ENCODE results near the gene OR7G2. TPM values are rescaled to one million over a fixed set of nuclear protein-coding genes. Genes with fewer than 3 reads are reported as not detected.
A peak's percentile ranks its signal among the peaks of the same experiment; 100 is the strongest.
"Not testable (repeated sequence)": the region's sequence is repeated elsewhere in the genome, so short reads cannot be mapped to it uniquely, and the experiment has no call there.

The OR7G2 gene
- total RNA-seq, 1 donor from 2014 or later, result not detected

GRCh38 chr19:9126900-9127405 is 19.7 kb upstream of the OR7G2 start, which contains the start of gene OR7G3:
Gene OR7G3 (minus strand): TSS chr19:9126950. CDS start chr19:9126950, 0 bp downstream.
- intact Hi-C loops (cut with micrococcal nuclease), result no loop called here
- H3K4me1 Mint-ChIP-seq, result peaks cover 2% of the 10 kb centered on the region
- no peak within 1 kb of the TSS for H3K4me3 Mint-ChIP-seq
- H3K27me3 Mint-ChIP-seq, result no peaks in the 10 kb centered on the region
- DNase-seq, result no peak
- no peaks in the 10 kb centered on the region for H3K9me3 Mint-ChIP-seq
- no peak within 1 kb of the TSS for H3K27ac Mint-ChIP-seq
- H3K36me3 Mint-ChIP-seq (ENCODE audit: low read depth), result no peaks in the 10 kb centered on the region

GRCh38 chr19:9116547-9116946 is 9.3 kb upstream of the OR7G2 start:
- Mint-ChIP-seq H3K27me3 (no peaks in the 10 kb centered on the region), H3K4me3 (no peak overlapping the region), H3K9me3 (peaks cover 7% of the 10 kb centered on the region), H3K36me3 (ENCODE audit: low read depth) (no peaks in the 10 kb centered on the region), H3K27ac (no peak overlapping the region), H3K4me1 (no peaks in the 10 kb centered on the region)
- intact Hi-C loops (cut with micrococcal nuclease), result no loop called here
- DNase-seq, result no peak

DNA sequence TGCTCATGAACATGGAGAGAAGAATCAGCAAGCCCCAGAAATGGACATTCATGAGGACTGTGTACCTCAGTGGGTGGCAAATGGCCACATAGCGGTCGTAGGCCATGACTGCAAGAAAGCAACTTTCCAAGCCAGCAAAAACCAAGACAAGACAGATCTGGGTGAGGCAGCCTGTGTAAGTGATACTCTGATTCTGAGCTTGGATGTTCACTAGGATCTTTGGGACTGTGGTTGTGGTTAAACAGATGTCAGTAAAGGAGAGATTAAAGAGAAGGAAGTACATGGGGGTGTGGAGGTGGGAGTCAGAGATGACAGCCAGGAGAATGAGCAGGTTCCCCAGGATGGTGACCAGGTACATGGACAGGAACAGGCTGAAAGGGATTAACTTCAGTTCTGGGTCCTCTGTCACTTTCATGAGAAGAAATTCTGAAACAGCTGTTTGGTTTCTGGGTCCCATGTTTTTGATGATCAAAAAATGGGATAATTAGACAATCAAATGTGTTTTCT is 8.1 kb upstream of the OR7G2 start, which contains the start of gene OR7G1:
Gene OR7G1 (minus strand): TSS at position 457 of the 507 bp plus-strand sequence. CDS start 0 bp downstream, at position 457.
- Mint-ChIP-seq H3K36me3 (ENCODE audit: low read depth) (no peaks in the 10 kb centered on the region), H3K27me3 (no peaks in the 10 kb centered on the region), H3K4me1 (no peaks in the 10 kb centered on the region), H3K4me3 (no peak within 1 kb of the TSS), H3K9me3 (peaks cover 5% of the 10 kb centered on the region), H3K27ac (no peak within 1 kb of the TSS)
- intact Hi-C loops (cut with micrococcal nuclease), result no loop called here
- no peak for DNase-seq

GRCh38 chr19:9109959-9110358 is 2.7 kb upstream of the OR7G2 start:
- H3K27ac Mint-ChIP-seq, result no peak overlapping the region
- H3K27me3 Mint-ChIP-seq, result no peaks in the 10 kb centered on the region
- DNase-seq, result no peak
- intact Hi-C loops (cut with micrococcal nuclease), result no loop called here
- no peaks in the 10 kb centered on the region for H3K4me1 Mint-ChIP-seq
- no peaks in the 10 kb centered on the region for H3K36me3 Mint-ChIP-seq (ENCODE audit: low read depth)
- no peak overlapping the region for H3K4me3 Mint-ChIP-seq
- H3K9me3 Mint-ChIP-seq, result peaks cover 5% of the 10 kb centered on the region

- Mint-ChIP-seq H3K36me3 (ENCODE audit: low read depth) (no peaks in the 10 kb centered on the region), H3K27ac (no peak within 1 kb of the TSS), H3K9me3 (no peaks in the 10 kb centered on the region), H3K27me3 (no peaks in the 10 kb centered on the region), H3K4me3 (no peak within 1 kb of the TSS), H3K4me1 (no peaks in the 10 kb centered on the region)
- intact Hi-C loops (cut with micrococcal nuclease), result no loop called here
- DNase-seq, result no peak
Measured at GRCh38 chr19:9086761-9087160, 20.5 kb downstream of the OR7G2 start, which contains the start of gene OR1M1. Gene OR1M1 (plus strand): TSS chr19:9087061. CDS start chr19:9093245, 6,184 bp downstream.

- no peak overlapping the region for H3K27ac Mint-ChIP-seq
- H3K9me3 Mint-ChIP-seq, result no peaks in the 10 kb centered on the region
- intact Hi-C loops (cut with micrococcal nuclease), result no loop called here
- H3K4me1 Mint-ChIP-seq, result peaks cover 2% of the 10 kb centered on the region
- H3K27me3 Mint-ChIP-seq, result no peaks in the 10 kb centered on the region
- no peak for DNase-seq
- no peaks in the 10 kb centered on the region for H3K36me3 Mint-ChIP-seq (ENCODE audit: low read depth)
- H3K4me3 Mint-ChIP-seq, result no peak overlapping the region
Measured at GRCh38 chr19:9078651-9079050, 28.6 kb downstream of the OR7G2 start.

DNA sequence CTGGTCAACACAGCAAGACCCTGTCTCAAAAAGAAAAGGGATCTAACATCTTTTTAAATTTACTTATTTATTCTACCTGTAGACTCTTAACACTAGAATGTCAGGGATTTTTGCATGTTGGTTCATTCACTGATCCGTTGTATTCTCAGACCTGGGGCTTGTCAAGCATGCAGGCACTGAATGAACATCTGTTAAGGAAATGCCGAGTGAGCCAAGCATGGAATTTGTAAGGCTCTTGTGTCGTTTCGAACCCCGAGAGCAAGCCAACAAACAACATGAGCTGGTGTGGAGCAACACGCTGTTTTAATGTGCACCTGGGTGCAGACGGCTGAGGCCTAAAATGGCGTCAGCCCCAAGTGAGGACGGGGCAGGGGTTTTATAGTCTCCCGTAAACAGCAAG is 30.4 kb downstream of the OR7G2 start:
- DNase-seq, result no peak
- Mint-ChIP-seq H3K9me3 (no peaks in the 10 kb centered on the region), H3K27me3 (no peaks in the 10 kb centered on the region), H3K4me1 (peaks cover 2% of the 10 kb centered on the region), H3K36me3 (ENCODE audit: low read depth) (no peaks in the 10 kb centered on the region), H3K27ac (no peak overlapping the region), H3K4me3 (no peak overlapping the region)
- intact Hi-C loops (cut with micrococcal nuclease), result no loop called here

- H3K9me3 Mint-ChIP-seq, result no peaks in the 10 kb centered on the region
- H3K4me3 Mint-ChIP-seq, result no peak overlapping the region
- peaks cover 2% of the 10 kb centered on the region for H3K4me1 Mint-ChIP-seq
Measured at GRCh38 chr19:9075064-9075949, 32.0 kb downstream of the OR7G2 start.

DNA sequence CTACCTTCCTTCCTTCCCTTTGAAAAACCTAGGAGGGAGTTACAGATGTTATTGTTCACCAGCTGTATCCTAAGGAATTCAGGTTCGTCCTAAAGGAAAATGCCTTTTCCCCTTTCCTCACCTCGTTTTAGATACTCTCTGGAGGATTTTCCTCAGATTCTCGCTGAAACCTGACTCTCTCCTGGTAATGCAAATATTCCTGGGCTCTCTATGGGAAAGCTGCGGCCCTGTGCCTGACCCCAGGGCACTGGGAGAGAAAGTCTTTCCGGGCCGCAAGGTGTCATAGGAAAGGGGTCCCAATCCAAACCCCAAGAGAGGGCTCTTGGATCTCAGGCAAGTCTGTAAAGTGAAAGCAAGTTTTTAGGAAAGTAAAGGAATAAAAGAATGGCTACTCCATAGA is 33.5 kb downstream of the OR7G2 start:
- no peaks in the 10 kb centered on the region for H3K36me3 Mint-ChIP-seq (ENCODE audit: low read depth)
- no peak overlapping the region for H3K27ac Mint-ChIP-seq
- DNase-seq, result no peak
- no peaks in the 10 kb centered on the region for H3K9me3 Mint-ChIP-seq
- no peaks in the 10 kb centered on the region for H3K27me3 Mint-ChIP-seq
- no peaks in the 10 kb centered on the region for H3K4me1 Mint-ChIP-seq
- intact Hi-C loops (cut with micrococcal nuclease), result no loop called here
- no peak overlapping the region for H3K4me3 Mint-ChIP-seq

More at GRCh38 chr19:9075064-9075949, 32.0 kb downstream of the OR7G2 start:
- H3K27ac Mint-ChIP-seq, result no peak overlapping the region
- no peaks in the 10 kb centered on the region for H3K36me3 Mint-ChIP-seq (ENCODE audit: low read depth)
- intact Hi-C loops (cut with micrococcal nuclease), result no loop called here
- no peak for DNase-seq
- no peaks in the 10 kb centered on the region for H3K27me3 Mint-ChIP-seq

GRCh38 chr19:9071720-9072119 is 35.6 kb downstream of the OR7G2 start:
- H3K27ac Mint-ChIP-seq; H3K27me3 Mint-ChIP-seq; H3K4me3 Mint-ChIP-seq; H3K36me3 Mint-ChIP-seq (ENCODE audit: low read depth); intact Hi-C loops (cut with micrococcal nuclease); DNase-seq; H3K9me3 Mint-ChIP-seq; H3K4me1 Mint-ChIP-seq: not testable (repeated sequence)

GRCh38 chr19:9070066-9070465 is 37.2 kb downstream of the OR7G2 start:
- Mint-ChIP-seq H3K36me3 (ENCODE audit: low read depth) (no peaks in the 10 kb centered on the region), H3K4me1 (no peaks in the 10 kb centered on the region), H3K9me3 (no peaks in the 10 kb centered on the region), H3K27ac (no peak overlapping the region), H3K4me3 (no peak overlapping the region), H3K27me3 (no peaks in the 10 kb centered on the region)
- DNase-seq, result no peak
- intact Hi-C loops (cut with micrococcal nuclease), result no loop called here

DNA sequence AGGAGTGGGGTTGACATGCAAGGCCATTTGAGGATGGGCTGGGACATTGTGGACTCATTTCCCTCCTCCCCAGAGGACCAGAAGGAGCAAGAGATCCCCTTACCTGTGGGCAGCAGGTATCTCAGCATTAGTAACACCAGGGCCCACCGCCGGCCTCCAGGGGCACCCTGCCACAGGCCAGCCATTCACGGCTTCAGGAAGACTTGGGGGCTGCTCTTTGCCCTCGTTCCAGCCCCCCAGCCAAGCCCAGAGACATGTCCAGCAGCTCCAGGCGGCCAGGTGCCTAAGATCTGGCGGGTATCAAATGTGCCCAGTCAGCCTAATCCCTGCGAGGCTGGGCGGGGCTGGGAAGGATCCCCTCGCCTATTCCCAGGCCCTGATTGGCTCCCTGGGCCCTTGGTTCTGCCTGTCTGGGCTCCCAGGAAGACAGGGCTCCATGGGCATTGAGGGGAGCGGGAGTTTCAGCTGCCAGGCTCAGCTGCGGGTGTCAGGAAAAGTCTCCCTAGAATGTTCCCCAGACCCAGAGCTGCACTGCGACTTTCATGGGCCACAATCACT is 41.7 kb downstream of the OR7G2 start:
- Mint-ChIP-seq H3K4me3 (no peak overlapping the region), H3K27ac (peak overlapping the region; percentile 51), H3K4me1 (no peaks in the 10 kb centered on the region), H3K36me3 (ENCODE audit: low read depth) (no peaks in the 10 kb centered on the region), H3K9me3 (no peaks in the 10 kb centered on the region), H3K27me3 (no peaks in the 10 kb centered on the region)
- no peak for DNase-seq
- intact Hi-C loops (cut with micrococcal nuclease), result no loop called here

DNA sequence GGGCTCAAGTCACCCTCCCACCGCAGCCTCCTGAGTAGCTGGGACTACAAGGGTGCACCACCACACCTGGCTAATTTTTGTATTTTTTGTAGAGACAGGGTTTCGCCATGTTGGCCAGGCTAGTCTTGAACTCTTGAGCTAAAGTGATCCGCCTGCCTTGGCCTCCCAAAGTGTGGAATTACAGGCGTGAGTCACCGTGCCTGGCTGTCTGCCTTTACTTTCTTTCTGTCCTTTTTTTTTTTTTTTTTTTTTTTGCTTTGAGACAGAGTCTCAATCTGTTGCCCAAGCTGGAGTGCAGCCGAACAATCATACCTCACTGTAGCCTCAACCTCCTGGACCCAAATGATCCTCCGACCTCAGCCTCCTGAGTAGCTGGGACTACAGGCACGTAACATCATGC is 45.4 kb downstream of the OR7G2 start:
- no peaks in the 10 kb centered on the region for H3K4me1 Mint-ChIP-seq
- no peaks in the 10 kb centered on the region for H3K9me3 Mint-ChIP-seq
- no peak overlapping the region for H3K4me3 Mint-ChIP-seq
- no peaks in the 10 kb centered on the region for H3K27me3 Mint-ChIP-seq
- intact Hi-C loops (cut with micrococcal nuclease), result no loop called here
- no peak overlapping the region for H3K27ac Mint-ChIP-seq
- no peaks in the 10 kb centered on the region for H3K36me3 Mint-ChIP-seq (ENCODE audit: low read depth)
- no peak for DNase-seq

Data from activated CD4-positive, alpha-beta T cell treated with anti-CD3 and anti-CD28 coated beads, Interleukin-2, amount 10 ng/mL, durations not matched to agents 24 days and 14 days (primary cell).